ENCODE data around the gene THADA.
A peak's percentile ranks its signal among the peaks of the same experiment; 100 is the strongest.
"Not testable (repeated sequence)": the region's sequence is repeated elsewhere in the genome, so short reads cannot be mapped to it uniquely, and the experiment has no call there.

Gene THADA

GRCh38 chr2:43397821-43398220 is 198.0 kb downstream of the THADA start:
- Mint-ChIP-seq H3K4me3 (no peak overlapping the region), H3K27ac (no peak overlapping the region), H3K36me3 (peaks cover 31 to 53% of the 10 kb centered on the region in 2 donors), H3K27me3 (no peaks in the 10 kb centered on the region), H3K9me3 (no peaks in the 10 kb centered on the region), H3K4me1 (peaks cover 6 to 9% of the 10 kb centered on the region in 2 donors)
- DNase-seq (no peak), ATAC-seq (replicated peaks) (no peak)

GRCh38 chr2:43397411-43397810 is 198.4 kb downstream of the THADA start:
- no peak for DNase-seq
- H3K36me3 Mint-ChIP-seq = peaks cover 35 to 57% of the 10 kb centered on the region in 2 donors
- H3K4me3 Mint-ChIP-seq = no peak overlapping the region
- H3K4me1 Mint-ChIP-seq = peaks cover 5% of the 10 kb centered on the region in 2 donors
- ATAC-seq (replicated peaks) = no peak
- no peak overlapping the region for H3K27ac Mint-ChIP-seq
- H3K27me3 Mint-ChIP-seq = no peaks in the 10 kb centered on the region
- H3K9me3 Mint-ChIP-seq = no peaks in the 10 kb centered on the region

- ATAC-seq (replicated peaks); H3K9me3 Mint-ChIP-seq; H3K27me3 Mint-ChIP-seq; DNase-seq; H3K4me1 Mint-ChIP-seq; H3K4me3 Mint-ChIP-seq; H3K27ac Mint-ChIP-seq: not testable (repeated sequence)
- peaks cover 37 to 60% of the 10 kb centered on the region in 2 donors for H3K36me3 Mint-ChIP-seq
These were observed 199.5 kb downstream of the THADA start for GRCh38 chr2:43396344-43396743.

- Mint-ChIP-seq H3K4me3 (no peak overlapping the region), H3K4me1 (peaks cover 0 to 5% of the 10 kb centered on the region in 2 donors), H3K9me3 (no peaks in the 10 kb centered on the region), H3K36me3 (peaks cover 37 to 60% of the 10 kb centered on the region in 2 donors), H3K27me3 (no peaks in the 10 kb centered on the region), H3K27ac (no peak overlapping the region)
- ATAC-seq (replicated peaks) = no peak
- DNase-seq = no peak
These were observed 201.9 kb downstream of the THADA start for GRCh38 chr2:43393918-43394317.

DNA sequence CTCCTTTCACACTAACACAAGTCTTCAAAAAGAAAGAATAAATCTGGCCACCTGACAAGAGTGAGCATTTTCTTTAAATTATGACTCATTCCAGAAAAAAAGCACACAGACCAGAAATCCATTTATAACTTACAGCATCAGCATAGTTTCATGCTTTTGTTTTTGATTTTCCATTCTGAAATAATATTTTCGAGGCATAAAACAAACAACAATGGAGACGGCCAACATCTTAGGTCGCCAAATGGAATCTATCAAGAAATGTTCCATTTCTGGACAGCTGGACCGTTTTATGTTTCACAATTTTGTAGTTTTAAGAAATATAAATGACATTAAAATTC is 204.0 kb downstream of the THADA start:
- DNase-seq (no peak), ATAC-seq (replicated peaks) (no peak)
- H3K27me3 Mint-ChIP-seq = no peaks in the 10 kb centered on the region
- H3K9me3 Mint-ChIP-seq = no peaks in the 10 kb centered on the region
- H3K36me3 Mint-ChIP-seq = peaks cover 37 to 44% of the 10 kb centered on the region in 2 donors
- peak overlapping the region; percentile 28 for H3K27ac Mint-ChIP-seq
- no peak overlapping the region for H3K4me3 Mint-ChIP-seq
- H3K4me1 Mint-ChIP-seq = peaks cover 8 to 13% of the 10 kb centered on the region in 2 donors

DNA sequence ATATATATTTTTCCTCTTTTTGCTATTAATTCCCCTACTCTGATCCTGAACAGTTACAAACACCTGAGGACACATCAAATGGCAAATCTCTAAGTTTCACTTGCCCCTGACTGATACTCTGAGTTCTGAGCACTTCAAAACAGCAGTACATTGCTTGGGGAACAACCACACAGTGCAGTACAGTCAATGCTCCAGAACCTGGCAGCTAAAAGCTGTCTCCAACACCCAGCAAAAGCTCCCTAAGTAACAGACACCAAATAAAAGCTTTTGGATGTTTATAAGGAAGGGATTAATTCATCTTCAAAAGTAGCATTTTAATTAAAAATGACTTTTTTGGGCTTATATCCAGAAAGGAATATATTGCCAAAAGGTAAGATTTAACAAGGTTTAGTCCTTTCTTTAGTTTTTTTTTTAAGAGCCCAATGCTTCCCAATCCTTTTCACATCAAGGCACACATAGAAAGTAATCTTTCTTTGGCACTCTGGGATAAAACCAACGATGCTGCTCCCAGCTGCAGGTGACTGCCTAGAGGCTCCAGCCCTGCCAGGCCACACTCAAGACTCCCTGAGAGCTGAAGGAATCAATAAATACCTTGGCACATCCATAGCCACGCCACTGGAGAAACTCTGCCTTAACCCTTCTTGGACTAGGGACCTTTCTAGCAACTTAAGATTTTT is 204.5 kb downstream of the THADA start:
- Mint-ChIP-seq H3K27me3 (no peaks in the 10 kb centered on the region), H3K4me3 (no peak overlapping the region), H3K9me3 (no peaks in the 10 kb centered on the region), H3K27ac (peak overlapping the region; percentile 28), H3K4me1 (peaks cover 9 to 14% of the 10 kb centered on the region in 2 donors), H3K36me3 (peaks cover 37 to 41% of the 10 kb centered on the region in 2 donors)
- no peak for ATAC-seq (replicated peaks)
- DNase-seq = no peak

DNA sequence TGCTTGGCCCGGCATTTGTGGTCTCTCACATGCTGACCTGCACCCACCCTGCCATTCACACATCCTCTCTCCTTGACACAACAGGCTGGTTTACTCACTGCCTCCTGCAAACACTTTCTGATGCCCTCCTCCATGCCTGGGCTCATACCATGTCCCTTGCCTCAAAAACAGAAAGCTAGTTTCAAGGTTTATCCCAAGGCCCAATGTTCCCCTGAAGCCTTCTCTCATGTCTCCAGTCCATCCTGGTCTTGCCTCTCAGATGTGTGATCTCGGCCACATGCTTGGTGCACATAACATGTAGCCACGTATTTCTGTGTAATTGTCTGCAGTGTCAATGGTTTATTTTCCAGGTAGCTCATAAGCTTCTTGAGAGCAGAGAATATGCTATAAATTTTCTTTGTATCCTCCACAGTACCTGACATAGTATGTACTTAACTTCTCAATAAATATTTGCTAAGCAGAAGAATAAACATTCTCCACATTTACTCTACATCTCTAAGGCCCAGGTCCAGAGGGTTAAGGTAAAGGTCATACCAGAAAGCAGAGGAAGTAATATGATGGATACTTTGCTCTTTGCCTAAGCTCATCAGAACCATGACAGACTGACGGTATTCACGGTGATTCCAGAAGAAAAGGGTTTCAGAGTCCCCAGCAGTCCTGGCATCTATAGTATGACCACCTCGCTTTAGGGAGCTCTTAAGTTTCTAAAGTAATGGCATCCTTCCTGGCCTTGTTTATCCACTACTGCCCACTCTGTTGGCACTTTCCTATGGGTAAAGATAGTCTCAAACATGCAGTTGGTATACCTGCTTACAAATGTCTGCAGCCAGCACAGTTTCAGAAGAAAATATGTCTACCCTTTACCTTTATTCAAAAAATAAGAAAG is 206.0 kb downstream of the THADA start:
- no peaks in the 10 kb centered on the region for H3K9me3 Mint-ChIP-seq
- no peak overlapping the region for H3K27ac Mint-ChIP-seq
- no peak for ATAC-seq (replicated peaks)
- H3K4me1 Mint-ChIP-seq = peaks cover 9 to 14% of the 10 kb centered on the region in 2 donors
- H3K4me3 Mint-ChIP-seq = no peak overlapping the region
- H3K27me3 Mint-ChIP-seq = no peaks in the 10 kb centered on the region
- DNase-seq = no peak
- peaks cover 29 to 31% of the 10 kb centered on the region in 2 donors for H3K36me3 Mint-ChIP-seq

- H3K9me3 Mint-ChIP-seq = no peaks in the 10 kb centered on the region
- no peaks in the 10 kb centered on the region for H3K27me3 Mint-ChIP-seq
- DNase-seq (no peak), ATAC-seq (replicated peaks) (no peak)
- peaks cover 15 to 17% of the 10 kb centered on the region in 2 donors for H3K4me1 Mint-ChIP-seq
- no peak overlapping the region for H3K4me3 Mint-ChIP-seq
- peaks cover 19 to 22% of the 10 kb centered on the region in 2 donors for H3K36me3 Mint-ChIP-seq
- H3K27ac Mint-ChIP-seq = no peak overlapping the region
These were observed 207.5 kb downstream of the THADA start for GRCh38 chr2:43388371-43388770.

DNA sequence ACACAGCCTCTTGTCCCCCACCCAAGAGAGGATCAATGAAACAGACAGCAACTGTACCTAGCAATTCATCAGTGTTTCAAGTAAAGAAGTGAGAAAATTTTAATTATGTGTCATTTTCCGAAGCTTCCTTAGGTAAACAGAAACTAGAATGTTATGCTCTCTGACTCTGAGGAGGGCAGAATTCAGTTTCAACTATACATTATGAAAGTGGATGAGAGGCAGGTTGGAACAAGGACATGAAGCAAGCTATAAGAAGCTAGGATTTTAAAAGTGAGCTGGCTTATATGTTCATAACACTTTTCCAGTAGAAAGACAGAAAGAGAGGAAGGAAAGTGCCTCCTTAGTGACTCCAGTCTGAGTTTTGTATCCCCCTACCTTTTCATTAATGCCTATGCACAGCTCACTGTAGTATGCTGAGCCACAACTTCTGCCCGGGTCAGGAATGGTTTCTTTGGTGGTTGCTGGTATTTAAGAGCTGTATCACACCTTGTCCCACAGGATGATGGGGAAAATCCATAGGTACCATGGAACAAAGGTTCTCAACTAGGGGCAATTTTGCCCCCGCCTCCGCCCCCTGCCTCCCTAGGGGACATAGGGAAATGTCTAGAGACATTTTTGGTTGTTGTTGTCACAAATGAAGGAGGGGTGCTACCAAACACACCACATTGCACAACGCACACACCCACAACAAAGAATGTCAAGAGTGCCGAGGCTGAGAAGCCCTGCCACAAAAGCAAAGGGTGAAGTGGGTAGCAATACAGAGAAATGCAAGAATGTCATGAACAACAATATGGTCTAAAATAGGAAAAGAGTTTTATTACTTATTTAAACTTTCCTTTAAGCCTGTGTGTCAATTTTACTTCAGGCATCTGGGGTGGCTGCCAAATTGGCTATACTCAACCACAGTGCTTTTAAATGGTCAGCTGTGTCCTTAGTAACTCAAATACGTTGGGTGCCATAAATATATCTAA is 208.5 kb downstream of the THADA start:
- Mint-ChIP-seq H3K4me1 (peaks cover 14 to 15% of the 10 kb centered on the region in 2 donors), H3K36me3 (peaks cover 12 to 13% of the 10 kb centered on the region in 2 donors), H3K4me3 (peak overlapping the region in 1 of 2 donors; percentile 42), H3K27me3 (no peaks in the 10 kb centered on the region), H3K27ac (peak overlapping the region; percentile 53), H3K9me3 (no peaks in the 10 kb centered on the region)
- ATAC-seq (replicated peaks) (peak; percentile 38 to 88), DNase-seq (no peak)

- H3K9me3 Mint-ChIP-seq; ATAC-seq (replicated peaks); H3K27me3 Mint-ChIP-seq; H3K4me3 Mint-ChIP-seq; DNase-seq: not testable (repeated sequence)
- peaks cover 13 to 15% of the 10 kb centered on the region in 2 donors for H3K4me1 Mint-ChIP-seq
- peaks cover 15 to 16% of the 10 kb centered on the region in 2 donors for H3K36me3 Mint-ChIP-seq
- H3K27ac Mint-ChIP-seq = peak overlapping the region; percentile 53
These were observed 209.2 kb downstream of the THADA start for GRCh38 chr2:43386679-43387078.

DNA sequence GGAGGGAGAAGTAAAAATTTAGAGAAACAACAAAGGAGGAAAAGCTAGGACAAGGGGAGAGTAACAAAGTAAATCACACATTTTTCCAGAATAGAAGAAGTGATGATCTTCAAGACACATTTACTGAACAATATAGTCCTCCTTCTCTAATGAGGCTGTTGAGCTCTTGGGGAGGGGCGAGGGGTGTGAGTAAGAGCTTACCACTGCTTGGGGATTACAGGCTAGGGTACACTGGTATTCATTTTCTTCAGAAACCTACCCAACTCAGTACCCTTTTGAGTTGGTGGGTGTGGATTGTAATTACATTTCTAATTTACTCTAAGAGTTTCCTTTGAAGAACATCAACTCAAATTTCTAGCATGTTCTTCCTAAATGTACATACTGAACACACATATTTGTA is 211.7 kb downstream of the THADA start:
- H3K4me3 Mint-ChIP-seq = no peak overlapping the region
- peaks cover 23 to 31% of the 10 kb centered on the region in 2 donors for H3K36me3 Mint-ChIP-seq
- H3K9me3 Mint-ChIP-seq = peaks cover 1 to 4% of the 10 kb centered on the region in 2 donors
- H3K27ac Mint-ChIP-seq = no peak overlapping the region
- H3K27me3 Mint-ChIP-seq = no peaks in the 10 kb centered on the region
- peaks cover 13 to 20% of the 10 kb centered on the region in 2 donors for H3K4me1 Mint-ChIP-seq
- no peak for DNase-seq
- no peak for ATAC-seq (replicated peaks)

GRCh38 chr2:43383533-43383932 is 212.3 kb downstream of the THADA start:
- ATAC-seq (replicated peaks) = no peak
- no peak overlapping the region for H3K27ac Mint-ChIP-seq

DNA sequence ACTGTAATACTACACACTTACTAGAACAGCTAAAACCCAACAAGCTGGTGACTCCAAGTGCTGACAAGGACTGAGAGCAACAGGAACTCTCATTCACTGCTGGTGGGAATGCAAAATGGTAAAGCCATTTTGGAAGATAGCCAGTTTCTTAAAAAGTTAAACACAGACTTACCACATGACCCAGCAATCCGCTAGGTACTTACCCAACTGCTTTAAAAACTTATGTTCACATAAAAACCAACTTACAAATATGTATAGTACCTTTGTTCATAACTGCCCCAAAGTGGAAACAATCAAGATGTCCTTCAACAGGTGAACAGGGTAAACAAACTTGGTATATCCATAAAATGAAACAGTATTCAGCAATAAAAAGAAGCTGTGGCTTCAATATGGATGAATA is 216.3 kb downstream of the THADA start:
- DNase-seq = no peak
- peaks cover 27 to 53% of the 10 kb centered on the region in 2 donors for H3K36me3 Mint-ChIP-seq
- no peak overlapping the region for H3K4me3 Mint-ChIP-seq
- no peaks in the 10 kb centered on the region for H3K27me3 Mint-ChIP-seq
- H3K9me3 Mint-ChIP-seq = peaks cover 4 to 5% of the 10 kb centered on the region in 2 donors
- ATAC-seq (replicated peaks) = no peak
- no peak overlapping the region for H3K27ac Mint-ChIP-seq
- peaks cover 6 to 15% of the 10 kb centered on the region in 2 donors for H3K4me1 Mint-ChIP-seq

More at GRCh38 chr2:43383533-43383932, 212.3 kb downstream of the THADA start:
- Mint-ChIP-seq H3K27me3 (no peaks in the 10 kb centered on the region), H3K36me3 (peaks cover 29 to 37% of the 10 kb centered on the region in 2 donors), H3K4me1 (peaks cover 13 to 20% of the 10 kb centered on the region in 2 donors), H3K4me3 (no peak overlapping the region), H3K9me3 (peaks cover 4 to 5% of the 10 kb centered on the region in 2 donors)
- DNase-seq = no peak

DNA sequence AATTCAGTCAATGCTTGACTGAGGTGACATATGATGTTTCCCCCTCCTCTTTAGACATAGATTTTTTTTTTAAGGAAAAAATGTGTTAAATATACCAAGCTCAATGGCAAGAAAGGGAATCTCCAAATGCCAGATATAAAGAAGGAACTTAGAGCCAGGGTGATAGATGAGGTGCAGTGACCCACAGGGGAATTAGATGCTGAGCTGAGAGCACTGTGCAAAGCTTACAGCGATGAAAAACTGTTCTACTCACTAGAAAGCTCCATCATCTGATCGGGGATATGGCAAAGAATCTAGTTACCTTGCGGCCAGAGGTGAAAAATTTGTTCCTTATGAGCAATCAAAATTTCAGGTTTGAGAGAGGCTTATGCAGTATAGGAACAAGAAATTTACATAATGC is 218.5 kb downstream of the THADA start:
- Mint-ChIP-seq H3K36me3 (peaks cover 28 to 48% of the 10 kb centered on the region in 2 donors), H3K9me3 (peaks cover 4 to 5% of the 10 kb centered on the region in 2 donors), H3K4me3 (no peak overlapping the region), H3K27me3 (no peaks in the 10 kb centered on the region), H3K4me1 (peaks cover 2 to 9% of the 10 kb centered on the region in 2 donors), H3K27ac (no peak overlapping the region)
- DNase-seq (no peak), ATAC-seq (replicated peaks) (no peak)
